Mononuclear cell (primary cell): ENCODE results near the gene NR1I3. TPM values are rescaled to one million over a fixed set of nuclear protein-coding genes. Genes with fewer than 3 reads are reported as not detected.
"Not testable (repeated sequence)": the region's sequence is repeated elsewhere in the genome, so short reads cannot be mapped to it uniquely, and the experiment has no call there.

Source experiments
- H3K27me3 ChIP-seq: 2 replicates; pipeline ENCODE4 v1.6.0; 2011; ENCODE audit warnings: low read length, control low read depth; ENCODE audit not compliant: insufficient read depth
- H3K4me1 ChIP-seq: 2 replicates; pipeline ENCODE4 v1.5.1; 2011; ENCODE audit warnings: mild to moderate bottlenecking, low read length, control low read depth; ENCODE audit not compliant: insufficient read depth
- H3K4me3 ChIP-seq: 2 replicates; pipeline ENCODE4 v1.5.1; 2011; ENCODE audit warnings: mild to moderate bottlenecking, low read length, moderate library complexity
- H3K9me3 ChIP-seq: 2 replicates; pipeline ENCODE4 v1.5.1; 2011; ENCODE audit warnings: low read depth, mild to moderate bottlenecking, control low read depth, low read length
- total RNA-seq: library from RNA; depleted of rRNA; stranded (reverse); fragments of >200 nt; gene quantifications from one replicate; pipeline ENCODE4 v1.2.3, GENCODE V29; 2012

NR1I3 gene
- total RNA-seq, 1 donor, result 0.31 TPM

GRCh38 chr1:161227196-161227871, 10.7 kb downstream of the NR1I3 start:
- Histone ChIP-seq H3K4me1 (peaks cover 42% of the 10 kb centered on the region), H3K27me3 (no peaks in the 10 kb centered on the region), H3K9me3 (no peaks in the 10 kb centered on the region), H3K4me3 (peak overlapping the region; percentile 18)

GRCh38 chr1:161226759-161227158, 11.2 kb downstream of the NR1I3 start:
- Histone ChIP-seq H3K4me3 (no peak overlapping the region), H3K4me1 (peaks cover 42% of the 10 kb centered on the region), H3K27me3 (no peaks in the 10 kb centered on the region), H3K9me3 (no peaks in the 10 kb centered on the region)

- Histone ChIP-seq H3K27me3 (no peaks in the 10 kb centered on the region), H3K4me1 (peaks cover 42% of the 10 kb centered on the region), H3K4me3 (peak overlapping the region; percentile 47), H3K9me3 (no peaks in the 10 kb centered on the region)
Measured at GRCh38 chr1:161226320-161226711, 11.7 kb downstream of the NR1I3 start.

GRCh38 chr1:161225534-161226319, 12.3 kb downstream of the NR1I3 start, which contains the start of gene TOMM40L:
TOMM40L (plus strand) TSS chr1:161226060; CDS start chr1:161226490, 430 bp downstream.
- Histone ChIP-seq H3K4me1 (peaks cover 44% of the 10 kb centered on the region), H3K4me3 (peak within 1 kb of the TSS; percentile 47), H3K27me3 (no peaks in the 10 kb centered on the region), H3K9me3 (no peaks in the 10 kb centered on the region)

GRCh38 chr1:161225178-161225533, 12.8 kb downstream of the NR1I3 start:
- H3K9me3 ChIP-seq, result no peaks in the 10 kb centered on the region
- no peak overlapping the region for H3K4me3 ChIP-seq
- no peaks in the 10 kb centered on the region for H3K27me3 ChIP-seq
- H3K4me1 ChIP-seq, result peaks cover 47% of the 10 kb centered on the region

GRCh38 chr1:161224695-161225087, 13.3 kb downstream of the NR1I3 start:
- not testable (repeated sequence) for H3K27me3 ChIP-seq, H3K9me3 ChIP-seq, H3K4me3 ChIP-seq
- H3K4me1 ChIP-seq, result peaks cover 47% of the 10 kb centered on the region

GRCh38 chr1:161223805-161224694, 14.0 kb downstream of the NR1I3 start:
- H3K9me3 ChIP-seq, result no peaks in the 10 kb centered on the region
- no peaks in the 10 kb centered on the region for H3K27me3 ChIP-seq
- no peak overlapping the region for H3K4me3 ChIP-seq
- peaks cover 53% of the 10 kb centered on the region for H3K4me1 ChIP-seq

- H3K27me3 ChIP-seq, result no peaks in the 10 kb centered on the region
- no peak overlapping the region for H3K4me3 ChIP-seq
- H3K9me3 ChIP-seq, result no peaks in the 10 kb centered on the region
- peaks cover 58% of the 10 kb centered on the region for H3K4me1 ChIP-seq
Measured at GRCh38 chr1:161222175-161223019, 15.6 kb downstream of the NR1I3 start.

- Histone ChIP-seq H3K27me3 (no peaks in the 10 kb centered on the region), H3K4me3 (no peak overlapping the region), H3K4me1 (peaks cover 45% of the 10 kb centered on the region), H3K9me3 (no peaks in the 10 kb centered on the region)
Measured at GRCh38 chr1:161220002-161220401, 18.0 kb downstream of the NR1I3 start.

- no peak overlapping the region for H3K4me3 ChIP-seq
- H3K9me3 ChIP-seq, result no peaks in the 10 kb centered on the region
- H3K27me3 ChIP-seq, result no peaks in the 10 kb centered on the region
- peaks cover 46% of the 10 kb centered on the region for H3K4me1 ChIP-seq
Measured at GRCh38 chr1:161219078-161219892, 18.7 kb downstream of the NR1I3 start.

GRCh38 chr1:161218301-161219077, 19.5 kb downstream of the NR1I3 start:
- Histone ChIP-seq H3K27me3 (no peaks in the 10 kb centered on the region), H3K9me3 (no peaks in the 10 kb centered on the region), H3K4me3 (peak overlapping the region; percentile 91), H3K4me1 (peaks cover 51% of the 10 kb centered on the region)

- Histone ChIP-seq H3K4me1 (peaks cover 57% of the 10 kb centered on the region), H3K27me3 (no peaks in the 10 kb centered on the region), H3K9me3 (no peaks in the 10 kb centered on the region), H3K4me3 (peak overlapping the region; percentile 91)
Measured at GRCh38 chr1:161217831-161218230, 20.2 kb downstream of the NR1I3 start.
